ENCODE measurements around the gene TCF7L2.

Gene TCF7L2

DNA sequence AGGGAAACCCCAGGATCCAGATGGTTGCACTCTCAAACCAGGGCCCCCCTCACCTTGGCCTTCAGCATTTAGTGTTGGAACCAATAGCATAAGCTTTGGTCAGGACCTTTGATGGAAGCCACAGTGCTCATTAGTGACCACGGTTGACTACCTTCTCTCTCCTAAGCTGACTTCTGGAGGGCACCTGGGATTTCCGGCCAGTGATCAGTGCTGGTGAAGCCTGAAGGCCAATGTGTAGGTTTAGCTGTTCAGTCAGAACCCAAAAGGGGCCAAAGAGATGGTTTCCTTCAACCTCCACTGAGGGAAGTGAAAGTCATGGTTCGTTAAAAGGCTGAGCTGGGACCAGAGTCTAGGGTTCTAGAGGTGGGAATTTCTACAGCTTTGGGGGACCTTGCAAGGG lies 46.4 kb downstream of the TCF7L2 start:
- DNase-seq (ENCODE audit: low read depth in 2 of 2): no peak

DNA sequence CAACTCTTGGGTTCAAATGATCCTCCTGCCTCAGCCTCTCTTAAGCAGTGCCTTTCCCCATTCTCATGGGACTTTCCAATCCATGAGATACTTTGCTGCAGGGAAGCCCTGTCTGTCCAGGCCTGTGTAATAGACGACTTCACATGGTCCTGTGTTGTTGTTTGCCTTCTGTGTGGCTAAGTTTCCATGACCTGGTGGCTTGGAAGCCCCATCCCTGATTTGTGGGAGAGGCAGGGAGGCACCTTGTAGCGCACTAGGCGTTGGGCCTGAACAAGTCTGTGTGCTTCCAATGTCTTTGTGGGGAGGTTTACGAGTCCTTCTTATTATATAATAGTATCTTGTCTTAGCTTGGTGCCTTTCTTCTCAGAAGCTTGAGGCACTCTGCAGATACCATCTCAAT lies 49.1 kb downstream of the TCF7L2 start:
- no peak for DNase-seq (ENCODE audit: low read depth in 2 of 2)

DNA sequence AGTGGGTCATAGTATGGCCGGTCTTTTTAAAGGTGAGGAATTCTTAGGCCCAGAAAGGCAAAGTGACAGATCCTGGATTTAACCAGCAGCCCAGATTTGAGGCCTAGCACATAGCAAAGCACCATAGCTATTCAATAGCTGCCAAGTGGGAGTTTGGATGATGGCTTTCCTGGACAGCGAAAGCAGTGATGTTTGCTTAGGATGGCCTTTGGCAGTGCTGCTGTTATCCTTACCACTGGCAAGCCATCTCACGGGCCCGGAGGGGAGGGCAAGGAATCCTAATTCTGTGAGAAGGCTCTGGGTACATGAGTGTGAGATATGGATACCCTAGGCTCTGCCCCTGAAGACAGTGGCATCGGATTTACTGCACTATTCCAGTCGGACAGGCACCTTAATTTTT lies 50.4 kb downstream of the TCF7L2 start:
- DNase-seq (ENCODE audit: low read depth in 2 of 2): no peak

DNA sequence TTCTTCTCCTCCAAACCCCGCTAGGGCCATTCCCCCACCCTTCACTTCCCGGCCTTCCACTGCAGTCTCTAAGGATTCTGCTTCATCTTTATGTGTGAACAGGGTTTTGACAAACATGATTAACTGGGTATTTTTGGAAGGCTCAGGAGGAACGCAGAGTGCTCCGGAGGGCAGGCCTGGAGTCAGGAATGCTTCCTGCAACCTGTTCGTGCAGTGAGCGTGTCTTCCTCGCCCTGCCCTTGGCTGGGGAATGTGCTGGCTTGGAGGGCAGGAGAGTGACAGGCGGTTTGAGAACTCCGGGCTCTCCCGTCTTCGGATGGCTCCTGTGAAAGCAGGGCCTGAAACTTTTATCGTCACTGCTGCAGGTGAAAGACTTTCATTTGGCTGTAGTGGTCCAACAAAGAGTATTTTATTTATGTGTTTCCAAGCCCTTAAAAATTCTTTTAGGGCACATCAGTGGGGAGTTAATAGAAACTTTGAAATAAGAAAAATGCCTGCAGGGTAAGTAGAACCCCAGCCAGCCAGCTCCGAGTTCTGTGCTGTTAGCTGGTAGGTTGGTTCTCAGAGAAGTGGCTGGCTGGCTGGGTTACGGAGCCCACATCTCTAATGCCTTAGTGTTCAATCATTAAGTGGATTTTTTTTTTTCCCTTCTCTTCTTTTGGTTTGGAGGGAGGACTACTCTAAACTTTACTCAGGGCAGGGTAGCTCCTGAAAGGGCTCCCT lies 51.0 kb downstream of the TCF7L2 start:
- no peak for DNase-seq (ENCODE audit: low read depth in 2 of 2)

DNA sequence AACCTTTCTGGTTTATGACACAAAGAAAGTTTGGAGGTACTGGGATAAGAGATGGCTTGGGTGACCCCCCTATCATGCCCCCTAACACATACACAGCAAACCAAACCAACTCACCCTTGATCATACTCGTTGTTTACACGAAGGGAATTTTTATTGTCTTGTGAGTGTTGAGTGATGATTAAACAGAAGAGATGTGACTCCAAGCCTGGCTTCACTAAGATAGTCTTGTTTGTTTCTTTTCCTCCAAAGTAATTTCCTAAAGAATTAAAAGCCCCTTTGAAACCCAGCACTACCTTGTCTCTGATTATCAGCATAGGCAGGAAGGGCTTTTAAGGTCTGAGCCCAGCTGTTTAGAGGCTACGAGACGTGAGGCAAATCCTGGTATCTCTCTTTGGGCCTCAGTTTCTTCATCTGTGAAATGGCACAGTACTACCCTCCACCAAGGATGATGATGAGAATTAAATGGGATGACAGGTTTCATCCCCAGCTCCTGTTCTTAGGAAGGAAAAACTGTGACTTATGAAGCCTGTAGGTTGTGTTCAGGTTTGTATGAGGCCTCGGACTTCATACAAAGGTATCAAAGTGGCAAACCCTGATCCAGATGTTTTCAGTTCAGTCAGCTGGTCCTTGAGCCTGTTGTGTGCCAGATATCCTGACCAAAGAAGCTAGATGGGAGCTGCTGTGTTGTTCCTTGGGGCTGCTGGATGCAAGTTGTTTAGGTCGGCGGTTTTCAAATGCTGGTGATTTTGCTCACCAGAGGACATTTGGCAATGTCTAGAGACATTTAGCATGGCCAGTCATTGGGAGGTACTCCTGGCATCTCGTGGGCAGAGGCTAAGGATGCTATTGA lies 51.8 kb downstream of the TCF7L2 start:
- DNase-seq (ENCODE audit: low read depth in 2 of 2): no peak

DNA sequence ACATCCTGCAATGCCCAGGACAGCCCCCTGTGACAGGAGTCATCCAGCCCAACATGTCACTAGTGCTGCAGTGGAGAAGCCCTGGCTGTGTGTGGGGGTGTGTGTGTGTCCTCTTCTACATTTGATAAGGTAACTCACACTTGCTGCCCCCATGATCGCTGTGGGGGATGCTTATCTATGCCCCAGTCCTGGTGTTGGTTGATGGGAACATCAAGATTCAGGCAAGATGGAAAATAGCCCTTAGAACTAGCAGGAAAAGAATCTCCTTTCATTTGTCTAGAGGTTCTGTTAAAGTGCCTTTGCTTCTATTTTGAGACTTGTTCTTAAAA lies 52.4 kb downstream of the TCF7L2 start:
- DNase-seq (ENCODE audit: low read depth in 2 of 2): no peak

DNA sequence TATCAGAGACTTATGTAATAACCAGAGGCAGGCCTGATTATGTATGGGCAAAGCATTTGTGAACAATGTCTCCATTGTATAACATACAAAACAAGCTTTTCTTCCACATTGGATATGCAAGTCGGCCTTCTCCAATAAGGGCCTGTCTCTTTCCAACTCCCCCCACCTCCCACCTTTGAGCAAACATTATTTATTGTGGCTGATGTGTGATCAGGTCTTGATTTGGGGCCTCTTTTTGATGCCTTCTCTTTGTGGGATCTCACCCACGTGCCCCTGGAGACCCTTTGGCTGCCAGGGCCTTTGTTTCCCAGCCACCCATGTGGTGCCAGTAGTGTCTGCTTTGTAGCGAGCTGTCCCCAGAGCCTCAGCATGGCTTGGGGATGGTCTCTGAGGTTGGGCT lies 53.0 kb downstream of the TCF7L2 start:
- DNase-seq (ENCODE audit: low read depth in 2 of 2): no peak

DNA sequence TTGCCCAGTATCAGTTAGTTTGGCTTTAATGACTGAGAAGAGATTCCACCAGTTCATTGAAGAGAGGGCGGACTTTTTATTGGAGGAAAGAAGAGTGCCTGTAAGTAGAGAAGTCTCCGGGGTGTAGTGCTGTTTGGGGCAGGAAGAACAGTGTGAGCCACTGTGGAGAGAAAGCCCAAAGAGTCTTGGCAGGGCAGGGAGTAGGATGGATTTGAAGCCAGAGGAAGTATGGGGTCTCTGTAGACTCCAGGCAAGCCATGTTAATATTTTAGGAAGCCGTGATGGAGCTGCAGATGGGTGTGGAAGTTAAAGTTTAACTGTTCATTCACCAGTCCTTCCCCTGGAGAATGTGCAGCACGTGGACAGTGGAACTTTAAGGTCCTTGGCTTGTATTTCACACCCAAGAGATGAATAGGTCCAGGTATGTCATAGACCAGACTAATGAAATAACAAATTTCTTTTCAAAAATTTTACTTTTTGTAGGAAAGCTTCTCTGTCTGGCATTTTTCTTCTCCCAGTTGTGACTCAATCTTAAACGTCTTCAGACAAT lies 54.1 kb downstream of the TCF7L2 start:
- DNase-seq (ENCODE audit: low read depth in 2 of 2): no peak

DNA sequence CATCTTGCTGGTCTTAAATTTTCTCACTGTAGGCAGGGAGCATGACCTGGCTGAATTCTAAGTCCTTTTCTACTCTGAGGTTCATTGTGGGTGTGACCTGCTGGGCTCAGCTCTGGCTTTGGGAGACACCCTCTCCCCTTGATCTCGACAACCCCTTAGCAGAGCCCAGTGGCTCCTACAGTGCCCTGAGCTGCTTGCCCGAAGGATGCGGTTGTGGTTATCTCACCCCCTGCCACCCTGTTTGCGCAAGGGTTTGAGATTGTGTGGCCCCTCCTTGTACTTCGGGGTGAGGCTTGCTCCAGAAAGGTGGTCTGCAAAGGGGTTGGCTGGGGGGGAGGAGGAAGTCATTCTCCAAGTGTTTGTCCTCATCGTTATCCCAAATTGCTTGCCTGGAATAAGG lies 55.3 kb downstream of the TCF7L2 start:
- DNase-seq (ENCODE audit: low read depth in 2 of 2): no peak

DNA sequence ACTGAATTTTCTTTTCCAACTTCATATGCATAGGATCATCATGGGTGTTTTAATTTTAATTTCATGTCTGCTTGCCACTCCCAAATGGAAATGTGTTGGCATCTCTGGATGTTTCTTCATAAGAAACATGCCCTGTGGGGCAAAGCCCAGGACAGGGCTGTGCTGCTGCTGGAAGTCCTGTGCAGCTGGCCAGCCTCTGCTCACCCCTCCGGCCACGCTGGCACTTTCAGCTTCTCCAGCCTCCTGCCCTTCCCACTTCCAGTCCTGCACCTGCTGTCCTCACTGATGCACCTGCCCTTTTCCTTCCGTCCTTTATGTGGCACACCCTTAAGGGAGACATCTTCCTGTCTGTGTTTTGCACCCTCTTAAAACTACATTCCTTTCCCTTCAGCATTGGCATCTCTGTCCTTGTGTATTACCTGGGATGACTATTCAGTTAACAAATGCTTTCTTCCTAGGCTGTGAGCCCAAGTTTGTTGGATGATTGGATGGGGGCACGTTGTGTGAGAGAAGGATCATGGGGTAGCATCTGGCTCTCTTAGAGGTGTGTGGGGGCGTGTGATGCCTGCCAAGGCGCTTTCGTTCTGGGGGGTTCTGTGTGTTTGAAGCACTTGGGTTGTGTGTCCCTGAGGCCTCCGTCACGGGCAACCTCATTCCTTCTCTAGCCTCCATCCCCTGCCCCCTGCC lies 56.8 kb downstream of the TCF7L2 start:
- no peak for DNase-seq (ENCODE audit: low read depth in 2 of 2)

DNA sequence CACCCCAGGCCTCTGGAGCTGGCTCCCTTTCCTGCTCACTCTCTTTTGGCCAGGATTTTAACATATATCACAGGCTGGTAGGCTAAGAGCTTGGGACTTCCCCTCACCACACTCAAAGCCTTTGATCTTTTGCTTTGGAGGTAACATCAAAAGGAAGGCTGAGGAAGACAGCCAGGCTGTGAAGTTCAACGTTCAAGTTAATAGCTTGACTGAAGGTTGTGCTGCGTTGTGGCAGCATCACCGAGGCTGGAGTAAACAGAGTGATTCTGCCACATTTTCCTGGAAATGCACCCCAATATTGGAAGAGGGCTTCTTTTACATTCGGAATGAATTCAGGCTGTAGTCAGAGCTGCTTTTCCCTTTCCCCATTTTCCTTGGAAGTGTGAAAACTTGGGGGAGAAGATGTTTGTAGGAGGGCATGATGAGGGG lies 57.3 kb downstream of the TCF7L2 start:
- DNase-seq (ENCODE audit: low read depth in 2 of 2): no peak

DNA sequence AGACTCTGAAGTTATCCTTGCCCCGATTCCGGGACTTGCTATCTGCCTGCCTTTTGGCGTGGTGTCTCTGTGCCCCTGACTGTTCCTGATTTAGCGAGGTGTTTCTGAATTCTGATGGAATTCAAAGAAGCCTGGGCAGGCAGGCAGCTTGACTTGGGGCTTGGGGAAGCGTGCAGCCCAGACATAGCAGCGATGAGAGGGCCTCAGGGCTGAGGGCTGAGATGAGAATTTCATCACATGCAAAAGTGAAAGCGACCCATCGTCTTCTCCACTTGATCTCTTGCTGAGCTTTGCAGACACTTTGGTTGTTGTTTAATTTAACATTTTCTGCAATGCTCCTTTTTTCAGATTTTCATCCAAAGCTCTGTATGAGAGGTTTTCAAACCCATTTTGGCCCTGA lies 57.8 kb downstream of the TCF7L2 start:
- no peak for DNase-seq (ENCODE audit: low read depth in 2 of 2)

DNA sequence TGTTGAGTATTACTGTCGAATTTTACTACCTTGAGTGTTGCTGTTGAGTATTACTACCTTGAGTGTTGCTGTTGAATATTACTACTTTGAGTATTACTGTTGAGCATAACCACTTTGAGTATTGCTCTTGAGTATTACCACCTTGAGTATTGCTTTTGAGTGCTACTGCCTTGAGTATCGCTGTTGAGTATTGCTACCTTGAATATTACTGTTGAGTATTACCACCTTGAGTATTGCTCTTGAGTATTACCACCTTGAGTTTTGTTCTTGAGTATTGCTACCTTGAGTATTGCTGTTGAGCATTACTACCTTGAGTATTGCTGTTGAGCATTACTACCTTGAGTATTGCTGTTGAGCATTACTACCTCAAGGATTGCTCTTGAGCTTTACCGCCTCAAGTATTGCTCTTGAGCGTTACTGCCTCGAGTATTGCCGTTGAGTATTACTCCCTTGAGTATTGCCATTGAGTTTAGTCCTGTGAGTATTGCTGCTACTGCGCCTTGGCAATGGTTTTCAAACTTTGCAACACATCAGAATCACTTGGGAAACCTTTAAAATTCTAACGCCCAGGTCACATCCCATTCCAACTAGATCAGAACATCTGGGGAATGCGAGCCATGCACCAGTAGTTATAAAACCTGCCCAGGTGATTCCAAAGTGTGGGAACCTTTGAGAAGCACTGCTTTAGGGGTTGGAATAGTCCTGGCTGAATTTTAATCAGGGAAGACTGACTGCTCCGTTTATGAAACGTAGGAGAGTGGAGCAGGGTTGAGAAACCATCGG lies 61.7 kb downstream of the TCF7L2 start:
- DNase-seq (ENCODE audit: low read depth in 2 of 2): no peak

DNA sequence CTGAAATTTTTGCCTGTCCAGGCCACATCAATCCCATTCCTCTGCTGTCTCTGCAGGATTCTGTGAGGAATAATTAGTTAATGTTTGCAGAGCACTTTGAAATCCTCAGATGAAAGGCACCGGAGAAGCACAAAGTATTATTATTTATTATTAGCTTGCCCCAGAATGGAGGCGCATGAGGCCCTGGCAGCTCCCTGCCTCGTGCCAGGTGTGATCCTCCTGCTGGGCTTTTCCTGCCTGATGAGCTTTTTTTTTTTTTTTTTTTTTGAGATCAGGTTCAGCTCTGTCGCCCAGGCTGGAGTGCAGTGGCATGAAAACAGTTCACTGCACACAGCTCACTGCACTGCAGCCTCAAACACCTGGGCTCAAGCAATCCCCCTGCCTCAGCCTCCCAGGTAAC lies 65.2 kb downstream of the TCF7L2 start:
- no peak for DNase-seq (ENCODE audit: low read depth in 2 of 2)

DNA sequence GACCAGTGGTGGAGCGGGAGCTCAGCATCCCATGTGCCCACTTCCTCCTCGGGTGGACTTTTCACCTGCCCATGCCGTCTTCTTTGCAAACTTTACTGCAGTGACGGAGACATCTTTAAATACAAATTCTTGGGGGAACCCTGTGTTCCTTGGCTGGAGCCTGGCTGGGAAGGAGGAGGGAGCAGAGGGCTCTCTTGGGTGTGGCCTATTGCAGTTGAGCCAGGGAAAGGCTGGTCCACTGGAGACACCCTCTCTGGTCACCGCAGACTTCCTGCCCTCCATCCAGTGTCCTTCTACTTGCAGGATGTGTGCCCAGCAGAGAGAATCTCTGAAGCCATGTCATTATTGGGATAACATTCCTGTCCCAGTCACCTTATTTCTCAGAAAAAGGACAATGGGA lies 67.3 kb downstream of the TCF7L2 start:
- no peak for DNase-seq (ENCODE audit: low read depth in 2 of 2)

DNA sequence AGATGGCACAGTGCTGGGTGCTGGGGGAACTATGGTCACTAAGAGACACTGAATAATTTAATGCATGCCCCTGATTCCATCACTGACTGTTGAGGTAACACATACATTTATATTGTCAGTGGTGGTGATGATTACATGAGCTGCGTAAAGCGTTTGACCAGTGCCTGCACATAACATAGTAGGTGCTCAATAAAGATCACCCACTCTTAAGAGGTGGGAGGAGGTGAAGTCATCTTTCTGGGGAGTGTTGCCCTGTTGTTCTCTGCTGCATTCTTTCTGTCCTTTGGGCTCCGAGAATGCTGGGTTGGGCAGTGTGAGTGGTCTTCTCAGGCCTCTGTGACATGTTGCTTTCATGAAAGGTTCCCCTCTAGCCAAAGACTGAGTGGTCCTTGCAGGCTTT lies 68.0 kb downstream of the TCF7L2 start:
- no peak for DNase-seq (ENCODE audit: low read depth in 2 of 2)

DNA sequence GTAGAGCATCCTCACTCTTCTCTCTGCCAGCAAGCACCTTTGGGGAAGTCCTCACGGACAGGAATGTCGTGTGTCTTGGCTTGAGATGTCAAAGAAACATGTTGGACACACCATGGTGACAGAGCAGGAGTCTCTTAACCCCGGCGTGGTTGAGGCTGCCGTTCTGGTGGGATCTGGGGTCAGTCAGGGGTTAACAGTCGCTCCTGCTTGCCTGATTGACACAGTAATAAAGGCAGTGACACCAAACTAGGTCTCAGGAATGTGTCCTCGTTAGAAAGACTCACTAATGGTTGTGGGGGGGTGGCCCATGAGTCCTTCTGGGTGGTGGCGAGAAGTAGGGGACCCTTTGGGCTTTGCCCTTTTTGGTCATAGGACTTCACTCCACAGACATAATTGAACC lies 69.0 kb downstream of the TCF7L2 start:
- no peak for DNase-seq (ENCODE audit: low read depth in 2 of 2)

DNA sequence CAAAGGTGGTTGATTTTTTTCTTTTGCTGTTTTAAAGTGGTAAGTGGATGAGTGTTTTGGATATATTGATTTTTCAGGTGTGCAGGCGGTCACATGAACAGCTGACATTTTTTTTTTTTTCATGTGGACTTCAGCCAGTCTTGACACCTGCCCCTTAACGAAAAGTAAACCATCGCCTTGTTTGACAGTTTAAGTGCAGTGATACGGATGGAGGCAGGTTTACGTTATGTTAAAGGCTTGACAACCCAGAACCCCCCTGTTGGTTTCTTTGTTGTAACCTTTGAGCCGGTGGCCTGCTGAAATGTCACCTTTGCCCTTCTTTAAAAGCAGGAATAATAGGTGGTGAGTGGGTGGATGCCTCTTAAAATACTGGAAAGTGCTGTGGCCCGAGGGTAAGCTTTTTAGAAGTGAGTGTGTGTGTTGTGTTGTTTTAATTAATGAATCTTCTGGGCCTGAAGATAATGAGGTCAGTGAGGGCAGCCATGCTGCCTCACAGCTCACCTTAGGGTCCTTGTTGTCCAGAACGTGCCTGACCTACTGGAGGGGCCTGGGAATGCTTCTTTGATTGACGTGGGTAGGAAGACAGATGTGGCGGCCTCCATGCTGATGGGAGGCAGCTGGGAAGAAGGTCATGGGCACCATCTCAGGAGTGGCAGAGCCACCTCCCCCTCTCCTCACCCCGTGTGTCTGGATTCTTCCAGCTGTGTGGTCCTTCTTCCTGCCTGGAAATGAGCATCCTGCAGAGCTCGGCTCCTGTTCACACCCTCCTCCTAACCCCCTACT lies 69.8 kb downstream of the TCF7L2 start:
- no peak for DNase-seq (ENCODE audit: low read depth in 2 of 2)

DNA sequence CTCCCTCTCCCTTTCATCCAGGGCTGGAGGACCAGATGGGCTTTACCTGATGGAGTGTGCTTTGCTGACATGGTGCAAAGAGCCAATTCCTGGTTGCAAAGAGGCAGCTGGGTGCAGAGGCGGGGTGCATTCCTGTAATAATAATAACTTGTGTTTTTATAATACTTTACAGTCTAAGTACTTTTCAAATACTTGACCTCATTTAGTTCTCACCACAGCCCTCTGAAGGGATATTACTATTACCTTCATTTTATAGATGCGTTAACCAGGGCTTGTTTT lies 70.4 kb downstream of the TCF7L2 start:
- DNase-seq (ENCODE audit: low read depth in 2 of 2): no peak

DNA sequence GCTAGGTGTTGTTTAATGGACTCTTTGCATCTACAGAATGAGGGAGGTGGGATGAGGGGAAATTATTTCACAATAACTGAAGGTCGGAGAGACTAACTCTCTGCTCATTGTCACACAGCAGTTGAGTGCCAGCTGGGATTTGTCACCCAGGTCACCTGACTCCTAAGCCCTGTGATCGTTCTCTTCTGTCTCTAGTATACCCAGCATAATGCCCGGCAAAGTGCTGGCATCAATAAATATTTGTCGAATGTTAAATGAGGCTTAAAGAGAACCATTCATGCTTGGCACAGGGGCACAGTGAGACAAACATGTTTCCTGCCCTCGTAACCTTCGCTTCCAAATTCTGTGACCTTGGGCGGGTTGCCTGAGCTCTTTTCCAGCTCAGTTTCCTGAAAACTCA lies 70.8 kb downstream of the TCF7L2 start:
- no peak for DNase-seq (ENCODE audit: low read depth in 2 of 2)
